SK-N-SH treated with all-trans-retinoic acid at 6 μM for 48 hours (cell line): ENCODE results near the gene RIMS3.

Experiments
- ATAC-seq: fragments of 200-7000 bp; cut with Tn5 transposase; 3 replicates; pipeline ENCODE4 v1.9.1; 2020; ENCODE audit warnings: mild to moderate bottlenecking, moderate library complexity
- ARNTL ChIP-seq: fragments of 450-650 bp; formaldehyde crosslinking; IDR thresholded peaks from 2 replicates; pipeline ENCODE4 v1.5.0; 2020; ENCODE audit warnings: low read depth, mild to moderate bottlenecking, moderate library complexity, borderline replicate concordance
- BACH2 ChIP-seq: fragments of 250-450 bp; sonication (Bioruptor Pico); IDR thresholded peaks from 2 replicates; pipeline ENCODE4 v1.9.0; 2021; ENCODE audit warnings: mild to moderate bottlenecking, borderline replicate concordance
- CREB5 ChIP-seq: fragments of 250-450 bp; sonication (Bioruptor Pico); IDR thresholded peaks from 2 replicates; pipeline ENCODE4 v1.5.1; 2020; ENCODE audit warnings: low read depth, mild to moderate bottlenecking, moderate library complexity
- CSDC2 ChIP-seq: fragments of 250-450 bp; sonication (Bioruptor Pico); IDR thresholded peaks from 2 replicates; pipeline ENCODE4 v1.5.0; 2020; ENCODE audit warnings: mild to moderate bottlenecking, moderate library complexity
- CSRNP3 ChIP-seq: fragments of 250-450 bp; sonication (Bioruptor Pico); IDR thresholded peaks from 2 replicates; pipeline ENCODE4 v1.5.1; 2021; ENCODE audit warnings: mild to moderate bottlenecking, moderate library complexity
- GLIS3 ChIP-seq: fragments of 250-450 bp; sonication (Bioruptor Pico); IDR thresholded peaks from 2 replicates; pipeline ENCODE4 v1.5.0; 2020; ENCODE audit warnings: mild to moderate bottlenecking, moderate library complexity
- ISL1 ChIP-seq: fragments of 250-450 bp; sonication (Bioruptor Pico); IDR thresholded peaks from 2 replicates; pipeline ENCODE4 v2.1.2; 2022; ENCODE audit warnings: mild to moderate bottlenecking, moderate library complexity
- OSR1 ChIP-seq: fragments of 250-450 bp; sonication (Bioruptor Pico); IDR thresholded peaks from 2 replicates; pipeline ENCODE4 v1.8.0; 2022; ENCODE audit warnings: moderate library complexity, mild to moderate bottlenecking, inconsistent platforms
- PATZ1 ChIP-seq: fragments of 250-450 bp; sonication (Bioruptor Pico); IDR thresholded peaks from 2 replicates; pipeline ENCODE4 v1.8.0; 2020; ENCODE audit warnings: mild to moderate bottlenecking, moderate library complexity, borderline replicate concordance
- POU6F1 ChIP-seq: fragments of 250-450 bp; sonication (Bioruptor Pico); IDR thresholded peaks from 2 replicates; pipeline ENCODE4 v1.8.0; 2021; ENCODE audit warnings: low read depth, mild to moderate bottlenecking, moderate library complexity, borderline replicate concordance
- PPARA ChIP-seq: fragments of 250-450 bp; sonication (Bioruptor Pico); IDR thresholded peaks from 2 replicates; pipeline ENCODE4 v1.5.0; 2020; ENCODE audit warnings: mild to moderate bottlenecking, borderline replicate concordance
- RARB ChIP-seq: fragments of 250-450 bp; sonication (Bioruptor Pico); IDR thresholded peaks from 2 replicates; pipeline ENCODE4 v1.8.0; 2021; ENCODE audit warnings: mild to moderate bottlenecking, moderate library complexity
- TCF4 ChIP-seq: fragments of 250-450 bp; sonication (Bioruptor Pico); IDR thresholded peaks from 2 replicates; pipeline ENCODE4 v1.8.0; 2021; ENCODE audit warnings: mild to moderate bottlenecking, moderate library complexity, borderline replicate concordance
- TOX ChIP-seq: fragments of 250-450 bp; sonication (Bioruptor Pico); IDR thresholded peaks from 2 replicates; pipeline ENCODE4 v1.8.0; 2021; ENCODE audit warnings: mild to moderate bottlenecking, moderate library complexity, borderline replicate concordance
- TSHZ2 ChIP-seq: fragments of 250-450 bp; sonication (Bioruptor Pico); IDR thresholded peaks from 2 replicates; pipeline ENCODE4 v1.5.0; 2020; ENCODE audit warnings: mild to moderate bottlenecking, moderate library complexity
- ZFP3 ChIP-seq: fragments of 250-450 bp; sonication (Bioruptor Pico); IDR thresholded peaks from 2 replicates; pipeline ENCODE4 v1.5.0; 2020; ENCODE audit warnings: mild to moderate bottlenecking, moderate library complexity
- ZFP30 ChIP-seq: fragments of 450-650 bp; formaldehyde crosslinking; IDR thresholded peaks from 2 replicates; pipeline ENCODE4 v1.5.0; 2022; ENCODE audit warnings: mild to moderate bottlenecking, moderate library complexity
- ZNF565 ChIP-seq: fragments of 450-650 bp; formaldehyde crosslinking; conservative IDR thresholded peaks from 2 replicates; pipeline ENCODE4 v1.5.0; 2020; ENCODE audit warnings: low read depth, mild to moderate bottlenecking, moderate library complexity
- ZNF8 ChIP-seq: fragments of 450-650 bp; formaldehyde crosslinking; IDR thresholded peaks from 2 replicates; pipeline ENCODE4 v1.5.0; 2020; ENCODE audit warnings: mild to moderate bottlenecking, moderate library complexity

Gene RIMS3

GRCh38 chr1:40684669-40685068 is 19.2 kb upstream of the RIMS3 start:
- TF ChIP-seq ZFP30 (CRISPR knock-in tag) (no peak), CSRNP3 (CRISPR knock-in tag) (no peak), GLIS3 (CRISPR knock-in tag) (no peak), TOX (CRISPR knock-in tag) (no peak), ZFP3 (CRISPR knock-in tag) (no peak), PPARA (CRISPR knock-in tag) (no peak), PATZ1 (CRISPR knock-in tag) (no peak), POU6F1 (no peak), ARNTL (no peak), CREB5 (CRISPR knock-in tag) (no peak), ISL1 (no peak), ZNF565 (no peak), CSDC2 (CRISPR knock-in tag) (no peak), RARB (no peak)
- ATAC-seq = no peak

GRCh38 chr1:40679165-40679953 is 13.9 kb upstream of the RIMS3 start:
- TF ChIP-seq ZFP30 (CRISPR knock-in tag) = no peak
- no peak for TF ChIP-seq TCF4 (CRISPR knock-in tag)
- no peak for TF ChIP-seq CSDC2 (CRISPR knock-in tag)
- no peak for TF ChIP-seq ZFP3 (CRISPR knock-in tag)
- no peak for TF ChIP-seq GLIS3 (CRISPR knock-in tag)
- TF ChIP-seq TSHZ2 = no peak
- TF ChIP-seq POU6F1 = no peak
- TF ChIP-seq OSR1 (CRISPR knock-in tag) = no peak
- TF ChIP-seq ZNF8 (CRISPR knock-in tag) = no peak
- TF ChIP-seq, all 23 proteins: peak for 0
- no peak for ATAC-seq

- ATAC-seq = no peak
- no peak for TF ChIP-seq CSRNP3 (CRISPR knock-in tag)
- TF ChIP-seq ZFP30 (CRISPR knock-in tag) = no peak
- no peak for TF ChIP-seq TSHZ2
- TF ChIP-seq BACH2 (CRISPR knock-in tag) = no peak
- no peak for TF ChIP-seq PPARA (CRISPR knock-in tag)
- TF ChIP-seq POU6F1 = no peak
- no peak for TF ChIP-seq ARNTL
Observed at GRCh38 chr1:40676501-40676900, 11.0 kb upstream of the RIMS3 start.
